ENCODE results near the gene KRT16.
"Not testable (repeated sequence)": the region's sequence is repeated elsewhere in the genome, so short reads cannot be mapped to it uniquely, and the experiment has no call there.

KRT16 gene

GRCh38 chr17:41583137-41584127, 29.1 kb downstream of the KRT16 start:
- H3K4me3 ChIP-seq (ENCODE audit: insufficient read depth, low read depth, low read length, poor library complexity, severe bottlenecking): no peak overlapping the region
- H3K27ac ChIP-seq (ENCODE audit: insufficient read depth, low read length, poor library complexity, severe bottlenecking): no peak overlapping the region
- H3K4me1 ChIP-seq (ENCODE audit: control insufficient read depth, insufficient read depth, low read length, poor library complexity, severe bottlenecking): peaks cover 5% of the 10 kb centered on the region
- peaks cover 3% of the 10 kb centered on the region for H3K27me3 ChIP-seq (replicated peaks; ENCODE audit: control insufficient read depth, insufficient read depth, low read length, poor library complexity, severe bottlenecking)
- H3K9me3 ChIP-seq (ENCODE audit: control insufficient read depth, low read length): no peaks in the 10 kb centered on the region
- DNase-seq: no peak
- H3K36me3 ChIP-seq (ENCODE audit: control insufficient read depth, insufficient read depth, low read length): no peaks in the 10 kb centered on the region

GRCh38 chr17:41582061-41582968, 30.3 kb downstream of the KRT16 start:
- H3K27ac ChIP-seq (ENCODE audit: insufficient read depth, low read length, poor library complexity, severe bottlenecking); H3K4me3 ChIP-seq (ENCODE audit: insufficient read depth, low read depth, low read length, poor library complexity, severe bottlenecking); DNase-seq; H3K4me1 ChIP-seq (ENCODE audit: control insufficient read depth, insufficient read depth, low read length, poor library complexity, severe bottlenecking); H3K27me3 ChIP-seq (replicated peaks; ENCODE audit: control insufficient read depth, insufficient read depth, low read length, poor library complexity, severe bottlenecking); H3K9me3 ChIP-seq (ENCODE audit: control insufficient read depth, low read length); H3K36me3 ChIP-seq (ENCODE audit: control insufficient read depth, insufficient read depth, low read length): not testable (repeated sequence)

- Histone ChIP-seq H3K27me3 (replicated peaks; ENCODE audit: control insufficient read depth, insufficient read depth, low read length, poor library complexity, severe bottlenecking) (peaks cover 3% of the 10 kb centered on the region), H3K9me3 (ENCODE audit: control insufficient read depth, low read length) (no peaks in the 10 kb centered on the region), H3K36me3 (ENCODE audit: control insufficient read depth, insufficient read depth, low read length) (no peaks in the 10 kb centered on the region), H3K27ac (ENCODE audit: insufficient read depth, low read length, poor library complexity, severe bottlenecking) (no peak overlapping the region), H3K4me3 (ENCODE audit: insufficient read depth, low read depth, low read length, poor library complexity, severe bottlenecking) (no peak overlapping the region), H3K4me1 (ENCODE audit: control insufficient read depth, insufficient read depth, low read length, poor library complexity, severe bottlenecking) (peaks cover 5% of the 10 kb centered on the region)
- no peak for DNase-seq
Observed at GRCh38 chr17:41581366-41582060, 31.1 kb downstream of the KRT16 start.

GRCh38 chr17:41580687-41581365, 31.7 kb downstream of the KRT16 start:
- no peak for DNase-seq
- peaks cover 5% of the 10 kb centered on the region for H3K4me1 ChIP-seq (ENCODE audit: control insufficient read depth, insufficient read depth, low read length, poor library complexity, severe bottlenecking)
- H3K36me3 ChIP-seq (ENCODE audit: control insufficient read depth, insufficient read depth, low read length): no peaks in the 10 kb centered on the region
- no peak overlapping the region for H3K4me3 ChIP-seq (ENCODE audit: insufficient read depth, low read depth, low read length, poor library complexity, severe bottlenecking)
- no peaks in the 10 kb centered on the region for H3K9me3 ChIP-seq (ENCODE audit: control insufficient read depth, low read length)
- H3K27me3 ChIP-seq (replicated peaks; ENCODE audit: control insufficient read depth, insufficient read depth, low read length, poor library complexity, severe bottlenecking): peaks cover 3% of the 10 kb centered on the region
- no peak overlapping the region for H3K27ac ChIP-seq (ENCODE audit: insufficient read depth, low read length, poor library complexity, severe bottlenecking)

- Histone ChIP-seq H3K27ac (ENCODE audit: insufficient read depth, low read length, poor library complexity, severe bottlenecking) (no peak overlapping the region), H3K36me3 (ENCODE audit: control insufficient read depth, insufficient read depth, low read length) (no peaks in the 10 kb centered on the region), H3K9me3 (ENCODE audit: control insufficient read depth, low read length) (no peaks in the 10 kb centered on the region), H3K4me3 (ENCODE audit: insufficient read depth, low read depth, low read length, poor library complexity, severe bottlenecking) (no peak overlapping the region), H3K27me3 (replicated peaks; ENCODE audit: control insufficient read depth, insufficient read depth, low read length, poor library complexity, severe bottlenecking) (peaks cover 7% of the 10 kb centered on the region), H3K4me1 (ENCODE audit: control insufficient read depth, insufficient read depth, low read length, poor library complexity, severe bottlenecking) (peaks cover 5% of the 10 kb centered on the region)
- DNase-seq: no peak
Observed at GRCh38 chr17:41580244-41580575, 32.4 kb downstream of the KRT16 start.

GRCh38 chr17:41579484-41580243, 32.9 kb downstream of the KRT16 start:
- Histone ChIP-seq H3K36me3 (ENCODE audit: control insufficient read depth, insufficient read depth, low read length) (no peaks in the 10 kb centered on the region), H3K9me3 (ENCODE audit: control insufficient read depth, low read length) (no peaks in the 10 kb centered on the region), H3K4me1 (ENCODE audit: control insufficient read depth, insufficient read depth, low read length, poor library complexity, severe bottlenecking) (peaks cover 5% of the 10 kb centered on the region), H3K27ac (ENCODE audit: insufficient read depth, low read length, poor library complexity, severe bottlenecking) (no peak overlapping the region), H3K4me3 (ENCODE audit: insufficient read depth, low read depth, low read length, poor library complexity, severe bottlenecking) (no peak overlapping the region), H3K27me3 (replicated peaks; ENCODE audit: control insufficient read depth, insufficient read depth, low read length, poor library complexity, severe bottlenecking) (peaks cover 8% of the 10 kb centered on the region)
- peak in 2 of 3 donors; percentile 26 to 43 for DNase-seq

- Histone ChIP-seq H3K4me1 (ENCODE audit: control insufficient read depth, insufficient read depth, low read length, poor library complexity, severe bottlenecking) (peaks cover 5% of the 10 kb centered on the region), H3K27me3 (replicated peaks; ENCODE audit: control insufficient read depth, insufficient read depth, low read length, poor library complexity, severe bottlenecking) (peaks cover 8% of the 10 kb centered on the region), H3K9me3 (ENCODE audit: control insufficient read depth, low read length) (no peaks in the 10 kb centered on the region), H3K27ac (ENCODE audit: insufficient read depth, low read length, poor library complexity, severe bottlenecking) (no peak overlapping the region), H3K36me3 (ENCODE audit: control insufficient read depth, insufficient read depth, low read length) (no peaks in the 10 kb centered on the region), H3K4me3 (ENCODE audit: insufficient read depth, low read depth, low read length, poor library complexity, severe bottlenecking) (no peak overlapping the region)
- DNase-seq: no peak
Observed at GRCh38 chr17:41578971-41579370, 33.6 kb downstream of the KRT16 start.

- H3K4me3 ChIP-seq (ENCODE audit: insufficient read depth, low read depth, low read length, poor library complexity, severe bottlenecking): no peak overlapping the region
- peaks cover 5% of the 10 kb centered on the region for H3K4me1 ChIP-seq (ENCODE audit: control insufficient read depth, insufficient read depth, low read length, poor library complexity, severe bottlenecking)
- DNase-seq: no peak
- H3K9me3 ChIP-seq (ENCODE audit: control insufficient read depth, low read length): no peaks in the 10 kb centered on the region
- H3K27ac ChIP-seq (ENCODE audit: insufficient read depth, low read length, poor library complexity, severe bottlenecking): no peak overlapping the region
- H3K36me3 ChIP-seq (ENCODE audit: control insufficient read depth, insufficient read depth, low read length): no peaks in the 10 kb centered on the region
- H3K27me3 ChIP-seq (replicated peaks; ENCODE audit: control insufficient read depth, insufficient read depth, low read length, poor library complexity, severe bottlenecking): peaks cover 8% of the 10 kb centered on the region
Observed at GRCh38 chr17:41578538-41578937, 34.0 kb downstream of the KRT16 start.

GRCh38 chr17:41576740-41577139, 35.8 kb downstream of the KRT16 start:
- H3K27ac ChIP-seq (ENCODE audit: insufficient read depth, low read length, poor library complexity, severe bottlenecking); H3K4me3 ChIP-seq (ENCODE audit: insufficient read depth, low read depth, low read length, poor library complexity, severe bottlenecking); H3K9me3 ChIP-seq (ENCODE audit: control insufficient read depth, low read length); H3K36me3 ChIP-seq (ENCODE audit: control insufficient read depth, insufficient read depth, low read length); DNase-seq; H3K4me1 ChIP-seq (ENCODE audit: control insufficient read depth, insufficient read depth, low read length, poor library complexity, severe bottlenecking): not testable (repeated sequence)
- peaks cover 14% of the 10 kb centered on the region for H3K27me3 ChIP-seq (replicated peaks; ENCODE audit: control insufficient read depth, insufficient read depth, low read length, poor library complexity, severe bottlenecking)
